GM13976 (cell line): ENCODE results near the gene BZW1.

ENCODE experiments used
- DNase-seq: peaks from one replicate; pipeline ENCODE4 v3.0.0; 2012; ENCODE audit warnings: low spot score
- in situ Hi-C: fragments of 300-500 bp; cut with MboI; formaldehyde crosslinking; loops from one replicate; pipeline ENCODE4 v1.12.0; 2022; ENCODE audit warnings: low sequenced_read_pairs, mixed read lengths, inconsistent platforms; ENCODE audit not compliant: unreplicated experiment
- TF ChIP-seq, protein P1 (sequence below): IDR thresholded peaks from 2 replicates; pipeline ENCODE4 v1.5.1; 2012; ENCODE audit warnings: borderline replicate concordance, mild to moderate bottlenecking; ENCODE audit not compliant: insufficient read depth; ENCODE audit errors: extremely low read depth, missing control alignments, control extremely low read depth

Gene BZW1

DNA sequence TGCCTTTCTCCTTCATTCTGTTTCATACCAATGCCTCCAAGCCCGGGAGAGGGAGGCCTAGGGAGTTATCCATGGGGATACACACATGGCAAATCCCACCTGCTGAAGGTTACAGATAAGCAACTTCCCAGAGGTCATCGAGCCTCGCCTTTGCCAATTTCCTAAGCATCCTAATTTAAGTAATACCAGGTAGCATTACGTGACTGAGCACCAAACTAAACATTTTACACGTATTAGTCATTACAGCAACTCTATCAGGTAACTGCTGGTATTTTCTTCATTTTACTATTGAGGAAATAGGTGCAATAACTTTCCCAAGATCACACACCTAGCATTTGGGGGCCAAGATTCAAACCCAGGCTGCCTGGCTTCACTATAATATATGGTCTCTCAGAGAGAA lies 30.1 kb upstream of the BZW1 start:
- in situ Hi-C loops, result no loop called here
- no peak for DNase-seq
- TF ChIP-seq, protein P1, sequence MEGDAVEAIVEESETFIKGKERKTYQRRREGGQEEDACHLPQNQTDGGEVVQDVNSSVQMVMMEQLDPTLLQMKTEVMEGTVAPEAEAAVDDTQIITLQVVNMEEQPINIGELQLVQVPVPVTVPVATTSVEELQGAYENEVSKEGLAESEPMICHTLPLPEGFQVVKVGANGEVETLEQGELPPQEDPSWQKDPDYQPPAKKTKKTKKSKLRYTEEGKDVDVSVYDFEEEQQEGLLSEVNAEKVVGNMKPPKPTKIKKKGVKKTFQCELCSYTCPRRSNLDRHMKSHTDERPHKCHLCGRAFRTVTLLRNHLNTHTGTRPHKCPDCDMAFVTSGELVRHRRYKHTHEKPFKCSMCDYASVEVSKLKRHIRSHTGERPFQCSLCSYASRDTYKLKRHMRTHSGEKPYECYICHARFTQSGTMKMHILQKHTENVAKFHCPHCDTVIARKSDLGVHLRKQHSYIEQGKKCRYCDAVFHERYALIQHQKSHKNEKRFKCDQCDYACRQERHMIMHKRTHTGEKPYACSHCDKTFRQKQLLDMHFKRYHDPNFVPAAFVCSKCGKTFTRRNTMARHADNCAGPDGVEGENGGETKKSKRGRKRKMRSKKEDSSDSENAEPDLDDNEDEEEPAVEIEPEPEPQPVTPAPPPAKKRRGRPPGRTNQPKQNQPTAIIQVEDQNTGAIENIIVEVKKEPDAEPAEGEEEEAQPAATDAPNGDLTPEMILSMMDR, result no peak

DNA sequence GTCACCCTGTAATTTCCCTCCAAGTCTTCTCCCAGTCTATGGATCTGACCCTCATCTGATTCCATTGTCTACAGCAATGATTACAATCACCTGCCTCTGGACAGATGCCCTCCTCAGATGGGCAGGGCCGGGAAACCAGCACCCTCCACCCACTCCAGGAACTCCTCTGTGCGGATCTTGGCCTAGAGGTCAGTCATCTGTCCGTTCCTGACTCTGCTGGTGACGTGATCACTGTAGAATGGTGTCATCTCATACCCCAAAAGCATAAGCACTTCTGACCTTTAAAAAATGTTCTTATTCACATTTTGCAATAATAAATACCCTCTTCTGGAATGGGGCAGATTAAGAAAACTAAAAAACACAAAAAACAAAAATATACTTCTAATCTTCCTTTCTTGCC lies 29.5 kb upstream of the BZW1 start:
- in situ Hi-C loops, result no loop called here
- no peak for DNase-seq
- TF ChIP-seq, protein P1, result no peak

DNA sequence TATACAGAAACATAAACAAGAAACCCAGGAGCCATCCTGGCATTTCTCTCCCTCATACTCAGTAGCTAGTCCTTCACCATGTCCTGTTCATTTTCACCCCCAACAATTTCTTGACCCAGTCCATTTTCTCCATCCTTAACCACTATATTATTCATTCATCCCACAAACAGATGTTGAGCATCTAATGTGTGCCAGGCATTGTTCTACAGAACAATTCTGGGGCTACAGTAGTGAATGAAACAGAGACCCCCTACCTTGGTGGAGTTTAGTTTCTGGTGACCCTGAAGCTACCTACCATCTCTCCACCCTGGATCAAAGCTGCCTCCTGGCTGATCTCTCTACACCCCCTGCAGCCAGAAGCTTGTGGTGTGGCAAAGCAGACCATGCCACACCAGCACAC lies 27.5 kb upstream of the BZW1 start:
- in situ Hi-C loops, result no loop called here
- DNase-seq, result no peak
- TF ChIP-seq, protein P1, result no peak

DNA sequence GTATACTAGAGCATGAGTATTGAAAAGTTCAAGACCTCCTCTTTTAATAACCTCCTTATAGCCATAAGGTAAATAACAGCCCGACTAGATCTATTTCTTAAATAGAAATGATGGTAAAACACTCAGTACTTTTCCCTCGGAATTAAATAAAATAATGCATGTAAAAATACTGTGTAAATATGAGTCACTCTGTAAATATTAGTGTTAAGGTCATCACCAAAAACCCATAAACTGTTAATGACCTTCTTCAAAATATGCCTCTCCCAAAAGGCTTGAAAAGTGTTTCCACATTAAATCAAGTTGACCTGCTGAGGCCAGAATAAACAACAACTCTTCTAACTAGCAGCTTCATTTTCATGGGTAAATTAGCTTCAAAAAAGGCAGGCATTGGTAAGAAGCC lies 25.3 kb upstream of the BZW1 start:
- in situ Hi-C loops, result no loop called here
- DNase-seq, result no peak
- TF ChIP-seq, protein P1, result no peak

DNA sequence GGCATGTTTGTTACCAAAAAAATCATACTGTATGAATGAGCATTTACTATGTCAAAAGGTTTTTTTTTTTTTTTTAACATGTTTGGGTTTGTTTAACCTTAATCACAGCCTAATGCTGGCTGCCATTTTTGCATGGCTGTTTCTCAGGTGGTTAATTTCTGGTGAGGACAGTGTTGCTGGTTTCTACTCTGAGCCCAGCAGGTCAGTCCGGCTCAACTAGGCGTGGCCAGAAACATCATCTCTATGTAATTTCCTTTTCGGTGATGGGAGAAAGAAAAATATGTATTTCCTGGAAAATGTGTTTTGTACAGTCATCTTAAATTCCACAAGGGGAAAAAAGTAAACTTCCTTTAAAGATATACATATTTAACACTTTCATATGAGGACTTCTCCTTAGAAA lies 24.9 kb upstream of the BZW1 start:
- TF ChIP-seq, protein P1, result no peak
- in situ Hi-C loops, result no loop called here
- DNase-seq, result no peak

DNA sequence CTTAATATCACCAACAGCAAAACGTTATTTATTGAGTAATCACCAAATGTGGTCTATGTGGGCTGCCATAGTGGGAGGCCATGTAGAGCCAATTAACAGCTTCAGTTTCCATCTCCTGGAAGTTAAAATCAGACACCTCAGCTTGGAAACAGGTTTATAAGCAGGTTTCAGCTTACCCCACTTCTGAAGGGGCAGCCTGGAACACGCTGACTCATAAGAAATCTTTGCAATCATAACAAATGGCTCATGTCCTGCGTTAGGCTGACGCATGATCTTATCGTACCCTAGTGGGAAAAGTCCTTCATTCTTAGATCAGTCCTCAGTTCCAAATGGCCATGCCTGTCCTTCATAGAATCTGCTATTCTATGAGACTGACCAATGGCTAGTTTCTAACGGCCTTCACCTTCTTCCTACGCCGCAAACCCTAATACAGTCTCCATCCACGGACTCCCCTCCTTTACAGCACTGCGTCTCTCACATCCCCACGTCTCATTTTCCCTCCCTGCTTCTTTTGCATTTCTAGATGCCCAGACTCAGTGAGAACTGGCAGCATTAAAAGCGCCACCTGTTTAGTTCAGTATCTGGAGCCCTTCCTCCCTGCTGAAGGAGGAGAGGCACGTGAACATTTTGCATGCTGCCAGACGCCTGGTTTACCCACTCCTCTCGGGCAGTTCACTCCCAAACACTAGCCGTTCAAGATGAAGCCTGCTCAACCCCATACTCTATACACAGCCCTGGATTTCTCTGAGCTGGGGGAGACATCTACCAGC lies 24.2 kb upstream of the BZW1 start:
- TF ChIP-seq, protein P1, result no peak
- no peak for DNase-seq
- in situ Hi-C loops, result no loop called here
